T-helper 2 cell treated with Interferon-gamma antibody and Interleukin-4, amounts not matched to agents 5 μg/mL and 100 μg/mL, for 36 hours (primary cell): ENCODE measurements around the gene ITPR3.

ENCODE experiments used
- DNase-seq: peaks from one replicate; pipeline ENCODE4 v3.0.0; 2021; ENCODE audit warnings: low spot score
- H3K27ac Mint-ChIP-seq: one replicate; pipeline ENCODE4 v1.8.0; 2021; ENCODE audit warnings: mild to moderate bottlenecking, mixed read lengths
- H3K27me3 Mint-ChIP-seq: one replicate; pipeline ENCODE4 v1.8.0; 2021; ENCODE audit warnings: low read depth, mixed read lengths
- H3K36me3 Mint-ChIP-seq: one replicate; pipeline ENCODE4 v1.8.0; 2021; ENCODE audit warnings: low read depth, mixed read lengths
- H3K4me1 Mint-ChIP-seq: one replicate; pipeline ENCODE4 v1.8.0; 2021; ENCODE audit warnings: low read depth, mixed read lengths
- H3K4me3 Mint-ChIP-seq: one replicate; pipeline ENCODE4 v1.8.0; 2022; ENCODE audit warnings: mild to moderate bottlenecking, moderate library complexity, mixed read lengths
- H3K9me3 Mint-ChIP-seq: one replicate; pipeline ENCODE4 v1.8.0; 2021; ENCODE audit warnings: mixed read lengths

ITPR3 gene

DNA sequence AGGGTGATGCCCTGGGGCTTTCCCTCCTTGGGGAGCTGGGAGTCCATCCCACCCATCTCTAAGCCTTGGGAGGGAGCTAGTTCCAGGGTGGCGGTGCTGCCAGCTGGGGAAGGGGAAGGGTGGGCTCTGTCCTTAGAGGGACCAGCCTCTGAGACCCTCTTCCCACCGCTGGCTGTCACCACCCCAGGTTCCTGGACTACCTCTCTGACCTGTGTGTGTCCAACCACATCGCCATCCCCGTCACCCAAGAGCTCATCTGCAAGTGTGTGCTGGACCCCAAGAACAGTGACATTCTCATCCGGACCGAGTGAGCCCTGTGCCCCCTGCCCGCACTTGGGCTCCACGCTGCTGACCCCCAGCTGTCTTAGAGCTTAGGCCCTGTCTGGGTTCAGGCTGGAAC is 47.2 kb downstream of the ITPR3 start:
- Mint-ChIP-seq H3K4me1 (peaks cover 12% of the 10 kb centered on the region), H3K36me3 (peaks cover 34% of the 10 kb centered on the region), H3K27me3 (no peaks in the 10 kb centered on the region), H3K4me3 (no peak overlapping the region), H3K9me3 (no peaks in the 10 kb centered on the region), H3K27ac (peak overlapping the region; percentile 87)
- no peak for DNase-seq

DNA sequence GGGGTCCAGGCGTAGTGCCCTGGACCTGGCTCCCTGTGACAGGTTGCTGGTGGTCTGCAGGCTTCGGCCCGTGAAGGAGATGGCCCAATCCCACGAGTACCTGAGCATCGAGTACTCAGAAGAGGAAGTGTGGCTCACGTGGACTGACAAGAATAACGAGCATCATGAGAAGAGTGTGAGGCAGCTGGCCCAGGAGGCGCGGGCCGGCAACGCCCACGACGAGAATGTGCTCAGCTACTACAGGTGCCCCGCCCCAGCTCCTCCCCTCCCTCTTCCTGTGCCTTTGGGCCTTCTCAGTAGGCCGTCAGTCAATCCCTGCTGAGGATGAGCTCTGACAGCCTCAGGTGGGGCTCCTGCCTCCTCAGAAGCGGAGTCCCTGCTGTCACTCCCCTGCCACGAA is 47.8 kb downstream of the ITPR3 start:
- Mint-ChIP-seq H3K36me3 (peaks cover 37% of the 10 kb centered on the region), H3K27ac (peak overlapping the region; percentile 87), H3K27me3 (no peaks in the 10 kb centered on the region), H3K4me3 (no peak overlapping the region), H3K9me3 (no peaks in the 10 kb centered on the region), H3K4me1 (peaks cover 12% of the 10 kb centered on the region)
- no peak for DNase-seq

DNA sequence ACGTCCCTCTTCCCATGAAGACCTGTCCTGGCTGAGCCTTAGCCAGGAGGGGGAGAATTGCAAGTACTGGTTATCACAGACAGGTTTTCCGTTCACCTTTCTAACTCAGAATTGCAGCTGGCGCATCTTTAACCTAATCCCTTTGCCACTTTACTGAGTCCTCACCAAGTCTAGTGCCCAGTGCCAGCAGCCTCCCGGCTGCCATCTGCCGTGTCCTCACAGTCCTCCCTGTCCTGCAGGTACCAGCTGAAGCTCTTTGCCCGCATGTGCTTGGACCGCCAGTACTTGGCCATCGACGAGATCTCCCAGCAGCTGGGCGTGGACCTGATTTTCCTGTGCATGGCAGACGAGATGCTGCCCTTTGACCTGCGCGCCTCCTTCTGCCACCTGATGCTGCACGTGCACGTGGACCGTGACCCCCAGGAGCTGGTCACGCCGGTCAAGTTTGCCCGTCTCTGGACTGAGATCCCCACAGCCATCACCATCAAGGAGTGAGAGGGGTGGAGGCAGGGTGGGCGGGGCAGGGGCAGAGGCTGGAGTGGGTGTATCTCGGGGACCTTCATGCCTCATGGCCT is 49.1 kb downstream of the ITPR3 start:
- peaks cover 12% of the 10 kb centered on the region for H3K4me1 Mint-ChIP-seq
- no peaks in the 10 kb centered on the region for H3K9me3 Mint-ChIP-seq
- peaks cover 41% of the 10 kb centered on the region for H3K36me3 Mint-ChIP-seq
- DNase-seq: no peak
- H3K27me3 Mint-ChIP-seq: no peaks in the 10 kb centered on the region
- H3K4me3 Mint-ChIP-seq: no peak overlapping the region
- no peak overlapping the region for H3K27ac Mint-ChIP-seq

DNA sequence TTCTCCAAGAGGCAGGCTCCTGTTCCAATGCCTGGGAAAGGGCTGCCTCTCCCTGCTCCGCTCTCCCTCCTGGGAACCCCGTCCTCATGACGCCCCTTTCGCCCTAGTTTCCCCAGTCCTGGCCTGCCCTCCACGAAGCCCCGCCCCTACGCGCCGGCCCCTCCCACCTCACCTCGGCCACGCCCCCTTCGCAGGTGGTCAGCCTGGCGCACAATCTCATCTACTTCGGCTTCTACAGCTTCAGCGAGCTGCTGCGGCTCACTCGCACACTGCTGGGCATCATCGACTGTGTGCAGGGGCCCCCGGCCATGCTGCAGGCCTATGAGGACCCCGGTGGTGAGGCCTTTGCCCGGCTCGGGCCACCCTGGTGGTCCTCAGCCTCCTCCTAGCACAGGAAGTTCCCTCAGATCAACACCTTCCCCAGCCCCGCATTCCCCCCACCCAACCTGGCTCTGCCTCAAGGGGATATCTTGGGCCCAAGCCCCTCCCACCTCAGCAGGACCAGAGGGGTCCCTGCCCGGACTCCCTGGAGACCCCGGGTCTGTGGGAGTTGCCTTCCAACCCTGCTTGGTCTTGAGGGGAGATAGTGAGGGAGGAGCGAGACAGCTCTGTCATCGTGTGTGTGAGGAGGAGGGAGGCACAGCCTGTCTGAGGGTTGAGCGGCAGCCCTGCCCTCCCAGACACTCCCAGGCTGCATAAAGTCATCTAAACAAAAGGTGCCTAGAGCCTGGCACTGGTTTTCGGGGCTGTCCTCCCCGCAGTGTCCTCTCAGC is 50.0 kb downstream of the ITPR3 start:
- Mint-ChIP-seq H3K27ac (no peak overlapping the region), H3K4me1 (peaks cover 12% of the 10 kb centered on the region), H3K36me3 (peaks cover 41% of the 10 kb centered on the region), H3K4me3 (no peak overlapping the region), H3K27me3 (no peaks in the 10 kb centered on the region), H3K9me3 (no peaks in the 10 kb centered on the region)
- no peak for DNase-seq

DNA sequence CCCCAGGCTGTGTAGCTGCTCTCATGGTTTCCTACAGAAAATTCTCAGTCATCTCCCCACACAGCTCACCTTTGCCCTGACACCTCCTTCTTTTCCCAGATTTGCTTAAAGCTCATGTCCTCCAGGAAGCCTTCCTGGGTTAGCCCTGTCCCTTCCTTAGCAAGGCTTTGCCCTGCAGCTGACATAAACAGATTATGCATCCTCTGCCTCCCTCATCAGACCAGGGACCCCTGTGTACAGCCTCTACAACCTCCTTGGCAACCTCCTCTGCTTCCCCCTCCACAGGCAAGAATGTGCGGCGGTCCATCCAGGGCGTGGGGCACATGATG is 50.6 kb downstream of the ITPR3 start:
- Mint-ChIP-seq H3K4me1 (peaks cover 12% of the 10 kb centered on the region), H3K4me3 (no peak overlapping the region), H3K27me3 (no peaks in the 10 kb centered on the region), H3K9me3 (no peaks in the 10 kb centered on the region), H3K36me3 (peaks cover 45% of the 10 kb centered on the region), H3K27ac (peak overlapping the region; percentile 69)
- no peak for DNase-seq

DNA sequence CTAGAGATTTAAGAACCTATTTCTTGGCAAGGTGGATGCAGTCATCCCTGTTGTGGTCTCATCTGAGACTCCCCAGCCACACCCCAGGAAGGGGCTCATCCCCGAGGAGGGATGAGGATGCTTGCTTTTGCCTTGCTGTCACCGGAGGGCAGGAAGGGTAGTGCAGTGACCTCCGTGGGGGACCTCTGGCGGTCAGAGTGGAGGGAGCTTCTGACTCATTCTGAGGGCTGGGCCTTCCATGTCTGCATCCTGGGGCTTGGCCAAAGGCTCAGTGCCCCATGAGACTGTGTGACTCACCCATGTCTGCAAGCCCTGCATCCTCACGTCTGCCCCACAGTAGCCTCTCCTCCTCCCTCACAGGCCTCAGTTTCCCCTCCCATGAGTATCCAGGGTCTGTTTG is 51.7 kb downstream of the ITPR3 start:
- H3K9me3 Mint-ChIP-seq: no peaks in the 10 kb centered on the region
- peaks cover 45% of the 10 kb centered on the region for H3K36me3 Mint-ChIP-seq
- no peak for DNase-seq
- peaks cover 12% of the 10 kb centered on the region for H3K4me1 Mint-ChIP-seq
- H3K4me3 Mint-ChIP-seq: no peak overlapping the region
- no peaks in the 10 kb centered on the region for H3K27me3 Mint-ChIP-seq
- H3K27ac Mint-ChIP-seq: no peak overlapping the region

DNA sequence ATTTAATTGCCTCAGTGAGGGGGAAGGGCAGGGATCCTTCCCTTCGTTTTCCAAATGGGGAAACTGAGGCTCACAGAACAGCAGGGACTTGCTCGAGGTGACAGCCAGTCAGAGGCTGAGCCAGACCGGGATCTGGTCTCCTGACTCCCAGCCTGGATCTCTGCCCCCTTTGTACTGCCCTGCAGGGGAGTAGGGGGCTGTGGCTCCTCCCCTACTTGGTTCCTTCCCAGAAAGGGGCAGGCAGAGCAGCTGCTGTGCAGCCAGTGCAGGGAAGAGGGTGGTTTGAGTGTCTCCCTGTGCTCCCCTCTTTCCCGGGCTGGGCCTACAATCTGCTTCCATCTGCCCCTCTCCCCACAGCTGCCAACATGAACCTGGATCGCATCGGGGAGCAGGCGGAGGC is 52.7 kb downstream of the ITPR3 start:
- no peak for DNase-seq
- peaks cover 6% of the 10 kb centered on the region for H3K4me1 Mint-ChIP-seq
- no peak overlapping the region for H3K4me3 Mint-ChIP-seq
- H3K36me3 Mint-ChIP-seq: peaks cover 43% of the 10 kb centered on the region
- H3K9me3 Mint-ChIP-seq: no peaks in the 10 kb centered on the region
- H3K27me3 Mint-ChIP-seq: no peaks in the 10 kb centered on the region
- H3K27ac Mint-ChIP-seq: no peak overlapping the region

DNA sequence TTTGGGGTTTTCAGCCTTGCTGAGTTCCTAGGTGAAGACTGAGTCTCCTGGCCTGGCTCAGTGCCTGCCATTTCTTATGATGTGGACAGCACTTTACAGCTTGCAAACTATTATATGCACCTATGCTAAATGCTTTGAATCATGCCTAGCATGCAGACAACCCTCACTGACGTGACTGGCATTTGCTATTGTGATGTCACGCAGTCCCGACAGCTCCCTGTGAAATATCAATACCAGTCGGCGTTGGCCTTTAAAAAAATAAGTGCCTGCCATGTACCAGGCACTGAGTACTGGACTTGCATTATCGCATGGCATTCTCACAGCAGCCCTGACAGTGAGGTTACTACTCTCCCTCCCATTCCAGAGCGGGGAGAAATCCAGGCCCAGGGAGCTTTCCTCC is 54.8 kb downstream of the ITPR3 start:
- no peaks in the 10 kb centered on the region for H3K9me3 Mint-ChIP-seq

DNA sequence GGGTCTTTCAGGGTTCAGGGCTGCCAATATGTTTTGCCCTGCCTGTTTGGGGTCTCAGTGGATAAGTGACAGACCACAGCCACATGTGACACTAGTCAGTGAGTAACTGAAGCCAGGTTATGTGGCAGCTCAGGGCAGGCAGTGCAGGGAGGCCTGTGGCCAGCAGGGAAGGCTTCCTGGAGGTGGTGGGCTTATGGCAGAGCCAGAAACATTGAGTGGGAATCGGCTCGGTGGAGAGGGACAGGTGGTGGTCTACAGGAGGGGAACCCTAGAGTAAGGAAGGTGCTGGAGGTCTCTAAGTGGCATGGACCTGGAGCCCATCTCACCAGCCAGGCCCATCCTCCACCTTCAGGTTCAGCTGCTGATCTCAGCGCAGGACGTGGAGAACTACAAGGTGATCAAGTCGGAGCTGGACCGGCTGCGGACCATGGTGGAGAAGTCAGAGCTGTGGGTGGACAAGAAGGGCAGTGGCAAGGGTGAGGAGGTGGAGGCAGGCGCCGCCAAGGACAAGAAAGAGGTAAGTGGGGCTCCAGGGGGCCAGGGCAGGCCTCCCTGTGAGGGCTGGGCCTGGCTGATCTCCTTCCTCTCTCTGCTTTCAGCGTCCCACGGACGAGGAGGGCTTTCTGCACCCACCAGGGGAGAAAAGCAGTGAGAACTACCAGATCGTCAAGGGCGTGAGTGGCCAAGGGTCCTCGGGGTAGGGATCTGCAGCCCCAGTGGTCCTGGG is 55.5 kb downstream of the ITPR3 start:
- Mint-ChIP-seq H3K27me3 (no peaks in the 10 kb centered on the region), H3K27ac (no peak overlapping the region), H3K4me3 (no peak overlapping the region), H3K4me1 (no peaks in the 10 kb centered on the region), H3K9me3 (no peaks in the 10 kb centered on the region), H3K36me3 (peaks cover 47% of the 10 kb centered on the region)
- no peak for DNase-seq

More for the DNA sequence above, 54.8 kb downstream of the ITPR3 start:
- Mint-ChIP-seq H3K4me1 (no peaks in the 10 kb centered on the region), H3K36me3 (peaks cover 44% of the 10 kb centered on the region), H3K4me3 (no peak overlapping the region), H3K27me3 (no peaks in the 10 kb centered on the region), H3K27ac (no peak overlapping the region)
- no peak for DNase-seq

DNA sequence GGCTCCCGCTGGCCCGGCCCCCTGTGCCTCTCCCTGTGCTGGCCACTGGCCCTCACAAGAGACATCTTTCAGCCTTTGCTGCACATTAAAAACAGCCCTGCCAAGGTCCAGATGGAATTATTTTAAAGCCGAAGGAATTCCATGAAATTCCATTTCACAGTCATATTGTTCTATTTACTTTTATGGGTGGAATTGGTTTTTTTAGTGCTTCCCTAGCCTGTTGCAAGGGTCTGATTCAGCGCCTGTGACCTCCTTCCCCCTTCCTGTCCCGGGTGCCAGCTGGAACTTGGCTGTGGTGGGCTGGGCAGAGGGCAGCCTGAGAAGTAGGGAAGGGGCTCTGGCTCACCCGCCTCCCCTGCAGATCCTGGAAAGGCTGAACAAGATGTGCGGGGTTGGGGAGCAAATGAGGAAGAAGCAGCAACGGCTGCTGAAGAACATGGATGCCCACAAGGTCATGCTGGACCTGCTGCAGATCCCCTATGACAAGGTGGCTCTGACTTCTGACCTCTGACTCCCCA is 56.1 kb downstream of the ITPR3 start:
- H3K36me3 Mint-ChIP-seq: peaks cover 43% of the 10 kb centered on the region
- H3K4me1 Mint-ChIP-seq: no peaks in the 10 kb centered on the region
- no peaks in the 10 kb centered on the region for H3K9me3 Mint-ChIP-seq
- H3K27me3 Mint-ChIP-seq: no peaks in the 10 kb centered on the region
- H3K27ac Mint-ChIP-seq: no peak overlapping the region
- H3K4me3 Mint-ChIP-seq: no peak overlapping the region
- no peak for DNase-seq

DNA sequence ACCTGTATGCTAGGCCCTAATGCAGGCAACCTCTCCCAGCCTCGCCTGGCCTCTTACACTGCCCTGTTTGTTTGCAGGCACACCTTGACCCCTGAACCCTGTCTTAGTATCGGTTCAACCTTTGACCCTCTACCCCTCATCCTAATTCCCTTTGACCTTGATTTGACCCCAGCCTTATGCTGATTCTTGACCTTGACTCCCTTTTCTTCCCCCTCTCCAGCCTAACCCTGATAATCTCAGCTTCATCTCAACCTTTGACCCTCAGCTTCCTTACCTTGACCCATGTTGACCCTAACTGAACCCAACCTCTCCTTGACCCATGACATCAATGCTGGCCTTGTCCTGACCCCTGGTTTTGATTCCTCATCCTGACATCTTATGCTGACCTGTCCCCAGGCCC is 56.6 kb downstream of the ITPR3 start:
- H3K27ac Mint-ChIP-seq: no peak overlapping the region
- no peaks in the 10 kb centered on the region for H3K9me3 Mint-ChIP-seq
- DNase-seq: no peak
- peaks cover 1% of the 10 kb centered on the region for H3K4me1 Mint-ChIP-seq
- H3K36me3 Mint-ChIP-seq: peaks cover 45% of the 10 kb centered on the region
- H3K27me3 Mint-ChIP-seq: no peaks in the 10 kb centered on the region
- no peak overlapping the region for H3K4me3 Mint-ChIP-seq

DNA sequence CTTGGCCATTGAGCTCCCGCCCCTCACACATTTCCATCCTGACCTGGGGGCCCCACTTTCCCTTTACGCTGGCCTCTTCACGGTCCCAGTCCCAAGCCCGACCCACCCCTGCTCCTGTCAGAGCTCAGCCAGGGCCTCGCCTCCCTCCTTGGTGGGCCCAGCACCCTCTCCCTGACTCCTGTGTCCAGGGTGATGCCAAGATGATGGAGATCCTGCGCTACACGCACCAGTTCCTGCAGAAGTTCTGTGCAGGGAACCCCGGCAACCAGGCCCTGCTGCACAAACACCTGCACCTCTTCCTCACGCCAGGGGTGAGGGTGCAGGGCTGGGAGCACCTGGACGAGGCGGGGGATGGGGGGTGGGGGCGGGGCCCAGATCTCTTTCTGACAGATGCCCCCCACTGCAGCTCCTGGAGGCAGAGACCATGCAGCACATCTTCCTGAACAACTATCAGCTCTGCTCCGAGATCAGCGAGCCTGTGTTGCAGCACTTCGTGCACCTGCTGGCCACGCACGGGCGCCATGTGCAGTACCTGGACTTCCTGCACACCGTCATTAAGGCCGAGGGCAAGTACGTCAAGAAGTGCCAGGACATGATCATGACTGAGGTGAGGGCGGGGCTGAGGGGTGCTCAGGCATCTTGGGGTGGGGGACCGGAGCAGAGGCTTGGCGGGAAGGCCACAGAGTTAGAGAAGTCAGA is 57.3 kb downstream of the ITPR3 start:
- no peak for DNase-seq
- H3K9me3 Mint-ChIP-seq: no peaks in the 10 kb centered on the region
- H3K4me1 Mint-ChIP-seq: peaks cover 6% of the 10 kb centered on the region
- H3K4me3 Mint-ChIP-seq: no peak overlapping the region
- no peak overlapping the region for H3K27ac Mint-ChIP-seq
- H3K27me3 Mint-ChIP-seq: no peaks in the 10 kb centered on the region
- peaks cover 46% of the 10 kb centered on the region for H3K36me3 Mint-ChIP-seq

DNA sequence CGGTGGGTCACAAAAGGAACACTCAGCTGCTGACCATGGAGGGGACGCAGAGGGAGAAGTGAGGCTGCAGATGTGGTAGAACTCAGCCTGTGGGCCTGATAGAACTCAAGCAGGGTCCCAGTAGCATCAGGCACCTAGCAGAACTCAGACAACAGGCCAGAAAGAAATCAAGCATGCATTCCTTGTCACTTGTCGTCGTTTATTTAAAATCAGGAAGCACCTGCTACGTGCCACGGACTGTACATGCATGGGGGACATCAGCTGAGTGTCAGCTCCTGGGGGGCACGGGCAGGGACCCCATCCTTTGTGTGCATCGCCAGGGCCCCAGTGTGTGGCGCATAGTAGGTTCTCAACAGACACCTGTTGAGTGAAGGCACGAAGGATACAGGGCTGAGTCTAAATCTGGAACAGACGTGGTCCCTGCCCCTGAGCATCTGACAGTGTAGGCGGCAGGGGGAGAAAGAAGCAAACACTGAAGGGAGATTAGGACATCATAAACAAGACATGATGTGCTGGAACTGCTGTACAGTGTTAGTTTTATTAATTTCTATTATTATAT is 57.9 kb downstream of the ITPR3 start:
- Mint-ChIP-seq H3K27ac (no peak overlapping the region), H3K4me3 (no peak overlapping the region), H3K9me3 (no peaks in the 10 kb centered on the region), H3K36me3 (peaks cover 49% of the 10 kb centered on the region), H3K27me3 (no peaks in the 10 kb centered on the region), H3K4me1 (peaks cover 7% of the 10 kb centered on the region)
- DNase-seq: no peak

DNA sequence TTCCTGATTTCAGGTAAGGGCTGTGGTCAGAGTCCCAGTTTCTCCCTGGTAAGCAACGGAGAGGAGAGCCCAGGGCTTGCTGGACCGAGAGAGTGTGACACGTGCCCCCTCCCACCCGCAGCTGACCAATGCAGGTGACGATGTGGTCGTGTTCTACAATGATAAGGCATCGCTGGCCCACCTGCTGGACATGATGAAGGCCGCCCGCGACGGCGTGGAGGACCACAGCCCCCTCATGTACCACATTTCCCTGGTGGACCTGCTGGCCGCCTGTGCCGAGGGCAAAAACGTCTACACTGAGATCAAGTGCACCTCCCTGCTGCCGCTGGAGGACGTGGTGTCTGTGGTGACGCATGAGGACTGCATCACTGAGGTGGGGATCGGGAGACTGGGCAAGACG is 58.6 kb downstream of the ITPR3 start:
- DNase-seq: no peak
- Mint-ChIP-seq H3K9me3 (no peaks in the 10 kb centered on the region), H3K27me3 (no peaks in the 10 kb centered on the region), H3K27ac (no peak overlapping the region), H3K4me3 (no peak overlapping the region), H3K36me3 (peaks cover 48% of the 10 kb centered on the region), H3K4me1 (peaks cover 7% of the 10 kb centered on the region)
